Activated CD4-positive, alpha-beta T cell treated with anti-CD3 and anti-CD28 coated beads, Interleukin-2, Interleukin-6, amounts not matched to agents 100 ng/mL and 50 ng/mL, durations not matched to agents 16 hours and 8 hours (primary cell): Measurements from ENCODE around the gene CABLES2.
"Not testable (repeated sequence)": the region's sequence is repeated elsewhere in the genome, so short reads cannot be mapped to it uniquely, and the experiment has no call there.

Source experiments
- DNase-seq: peaks from one replicate; pipeline ENCODE4 v3.0.0-alpha.2; 2020

CABLES2 gene

DNA sequence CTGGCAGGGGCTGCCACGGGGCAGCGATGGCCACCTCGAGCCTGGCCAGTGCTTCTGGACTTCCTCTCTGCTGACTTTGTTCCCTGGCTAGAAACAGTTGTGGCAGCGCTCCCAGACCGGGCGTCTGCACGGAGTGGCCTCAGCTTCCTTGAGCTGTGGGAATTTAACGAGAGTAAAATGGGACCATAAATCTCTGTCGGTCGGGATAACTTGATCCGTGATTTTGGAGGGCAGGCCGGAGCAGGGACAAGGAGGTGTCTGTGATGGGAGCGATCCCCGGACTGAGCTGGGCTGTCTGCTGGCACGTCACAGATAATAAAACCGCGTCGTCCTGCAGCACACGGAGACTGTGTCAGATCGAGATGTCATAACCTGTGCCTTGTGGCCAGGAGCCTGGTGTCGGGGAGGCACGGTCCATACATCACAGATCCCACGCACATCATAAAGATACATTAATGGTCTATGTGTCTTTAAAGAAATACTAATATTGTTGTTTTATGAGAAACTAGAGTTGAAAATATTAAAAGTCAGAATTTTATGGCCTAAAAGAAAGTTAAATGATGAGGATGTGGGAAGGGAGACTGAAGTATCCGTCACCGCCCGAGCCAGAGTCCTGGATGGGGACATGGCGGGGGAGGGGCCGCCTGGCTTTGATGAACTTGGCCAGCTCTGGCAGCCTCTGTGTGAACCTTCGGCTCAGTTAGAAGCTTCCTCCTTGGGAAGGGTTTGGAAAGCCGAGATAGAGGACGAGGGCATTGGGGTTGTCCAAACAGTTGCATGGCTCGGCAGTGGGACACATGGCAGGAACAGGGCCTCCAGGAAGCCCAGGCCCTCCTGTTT is 26.8 kb upstream of the CABLES2 start:
- no peak for DNase-seq

DNA sequence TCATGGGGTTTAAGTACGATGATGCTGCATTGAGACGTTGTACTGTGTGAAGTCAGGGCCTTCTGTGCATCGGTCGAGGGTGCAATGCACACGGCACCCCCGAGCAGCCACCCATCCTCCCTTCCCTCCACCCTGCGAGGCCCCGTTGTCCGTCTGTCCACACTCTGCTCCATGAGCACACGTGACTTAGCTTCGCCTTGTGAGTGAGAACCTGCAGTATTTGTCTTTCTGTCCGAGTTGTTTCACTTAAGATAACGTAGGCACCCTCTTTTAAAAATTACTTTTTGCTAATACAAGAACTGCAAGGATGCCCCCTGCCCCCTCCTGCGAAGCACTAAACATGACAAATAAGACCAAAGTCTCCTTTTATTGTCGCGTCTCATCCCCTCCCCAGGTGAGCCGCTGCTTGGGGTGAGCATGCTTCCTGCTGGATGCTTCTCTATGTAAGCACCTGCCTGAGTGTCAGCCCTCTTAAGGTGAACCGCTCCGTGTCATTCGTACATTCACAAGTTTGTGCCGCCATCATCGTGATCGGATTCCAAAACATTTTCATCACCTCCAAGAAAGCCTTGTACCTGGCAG is 23.9 kb upstream of the CABLES2 start:
- no peak for DNase-seq

DNA sequence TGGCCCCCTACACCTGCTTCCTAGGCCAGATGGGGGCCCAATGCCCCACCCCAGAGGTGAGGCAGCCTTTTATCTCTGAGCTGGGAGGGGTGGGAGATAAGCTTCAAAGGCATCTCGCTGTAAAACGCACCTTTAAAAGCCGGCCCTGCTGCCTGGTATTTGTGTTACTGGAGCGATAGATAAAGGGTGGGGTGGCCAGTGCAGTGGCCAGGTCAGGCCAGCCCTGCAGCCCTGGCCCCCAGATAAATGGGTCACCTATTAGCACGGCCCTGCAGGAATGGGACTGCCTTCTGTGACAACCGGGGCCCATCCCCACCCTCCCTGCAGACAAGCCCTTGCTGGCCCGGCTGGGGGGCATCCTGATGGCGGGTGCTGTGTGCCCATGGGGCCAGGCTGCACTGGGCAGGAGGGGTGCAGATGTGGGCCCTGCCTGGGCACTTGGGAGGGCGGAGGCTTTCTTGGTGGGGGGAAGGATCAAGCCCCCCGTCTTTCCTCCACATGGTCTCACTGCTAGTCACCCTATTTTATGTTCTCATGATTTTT is 23.3 kb upstream of the CABLES2 start:
- no peak for DNase-seq

DNA sequence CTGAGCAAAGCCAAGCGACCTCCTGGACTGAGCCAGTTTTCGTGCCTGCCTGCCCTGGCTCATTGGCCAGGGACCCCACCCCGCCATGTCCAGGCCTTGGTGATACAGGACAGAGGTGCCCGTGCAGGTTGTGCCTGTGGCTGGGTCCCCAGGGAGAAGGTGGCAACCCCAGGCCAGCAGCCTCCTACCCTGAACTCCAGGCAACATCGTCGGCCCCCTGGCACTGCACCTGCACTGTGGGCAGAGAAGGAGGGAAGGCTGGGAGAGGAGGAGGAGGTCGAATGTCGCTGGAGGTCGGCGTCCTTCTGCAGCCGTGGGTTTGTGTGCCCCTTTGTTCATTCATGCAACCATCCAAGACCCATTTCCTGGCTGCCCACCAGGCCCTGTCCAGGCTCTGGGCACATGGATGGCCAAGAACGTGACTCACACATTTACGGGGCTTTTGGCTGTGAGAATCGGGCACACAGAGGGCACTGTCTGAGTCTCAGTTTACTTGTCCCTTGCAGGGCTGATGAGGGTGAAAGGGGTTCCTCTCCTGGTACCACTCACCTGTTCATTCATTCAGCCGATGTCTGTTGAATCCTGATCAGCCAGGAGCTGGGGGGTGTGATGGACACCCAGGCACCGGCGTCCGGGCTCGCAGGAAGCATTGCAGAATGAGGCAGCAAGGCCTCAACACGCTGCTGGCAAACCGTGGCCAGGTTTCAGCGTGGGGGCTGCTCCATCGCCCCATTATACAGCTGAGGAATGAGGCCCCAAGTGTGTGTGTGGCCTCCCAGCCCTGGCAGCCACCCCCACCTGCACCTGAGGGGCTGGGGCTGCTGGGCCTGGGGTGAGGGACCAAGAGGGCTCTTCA is 22.6 kb upstream of the CABLES2 start:
- no peak for DNase-seq

DNA sequence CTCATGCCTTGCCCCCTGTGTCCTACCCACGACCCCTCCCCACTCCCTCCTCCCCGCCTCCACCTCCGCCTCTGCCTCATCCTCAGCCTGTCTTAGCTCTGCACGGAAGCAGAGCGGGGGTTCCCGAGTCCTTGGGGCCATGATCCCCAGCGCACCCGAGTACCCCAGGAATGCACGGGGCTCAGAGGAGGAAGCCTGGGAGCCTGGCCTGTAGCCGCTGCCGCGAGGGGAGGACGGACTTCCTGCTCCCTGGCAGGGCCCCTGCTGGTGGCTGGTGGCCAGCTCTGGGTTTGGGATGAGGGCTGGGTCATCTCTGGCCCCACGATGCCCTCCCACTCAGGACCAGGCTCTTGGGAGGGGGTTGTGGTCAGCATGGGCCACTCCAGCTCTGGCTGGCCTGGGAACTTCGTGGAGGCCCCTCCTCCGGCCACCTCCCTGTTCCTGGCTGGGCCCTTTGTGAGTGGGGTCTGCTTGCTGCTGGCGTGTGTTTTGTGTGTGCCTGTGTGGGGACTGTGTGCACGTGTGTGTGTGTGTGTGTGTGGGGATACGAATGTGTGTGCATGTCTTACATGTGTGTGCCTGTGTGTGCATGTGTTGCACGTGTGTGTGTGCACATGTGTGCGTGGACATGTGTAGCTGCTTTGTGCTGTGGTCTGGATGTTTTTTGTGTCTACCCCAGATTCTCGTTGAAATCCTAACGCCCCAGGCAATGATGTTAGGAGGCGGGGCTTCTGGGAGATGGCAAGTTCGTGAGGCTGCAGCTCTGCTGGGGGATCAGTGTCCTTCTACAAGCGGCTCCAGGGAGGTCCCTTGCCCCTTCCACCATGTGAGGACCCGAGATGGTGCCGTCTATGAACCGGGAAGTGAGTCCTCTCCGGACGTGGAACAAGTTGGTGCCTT is 21.6 kb upstream of the CABLES2 start:
- no peak for DNase-seq

DNA sequence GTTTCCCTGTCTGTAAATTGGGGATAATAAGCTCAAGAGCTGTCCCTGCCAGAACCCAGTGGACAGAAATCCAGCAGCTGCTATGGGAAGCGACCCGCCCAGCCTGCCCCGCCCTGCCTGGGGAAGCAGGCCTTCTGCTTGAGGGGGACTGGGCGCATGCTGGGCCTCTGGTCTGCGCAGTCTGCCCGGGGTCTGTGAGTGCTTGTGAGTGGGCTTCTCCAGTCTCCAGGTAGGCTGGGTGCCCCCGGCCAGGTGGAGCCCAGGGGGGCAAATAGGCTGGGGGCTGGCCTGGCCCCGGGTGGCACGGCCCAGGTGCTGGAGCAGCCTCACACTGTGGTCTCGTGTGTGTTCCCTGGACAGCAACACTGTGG is 20.9 kb upstream of the CABLES2 start:
- DNase-seq: no peak

DNA sequence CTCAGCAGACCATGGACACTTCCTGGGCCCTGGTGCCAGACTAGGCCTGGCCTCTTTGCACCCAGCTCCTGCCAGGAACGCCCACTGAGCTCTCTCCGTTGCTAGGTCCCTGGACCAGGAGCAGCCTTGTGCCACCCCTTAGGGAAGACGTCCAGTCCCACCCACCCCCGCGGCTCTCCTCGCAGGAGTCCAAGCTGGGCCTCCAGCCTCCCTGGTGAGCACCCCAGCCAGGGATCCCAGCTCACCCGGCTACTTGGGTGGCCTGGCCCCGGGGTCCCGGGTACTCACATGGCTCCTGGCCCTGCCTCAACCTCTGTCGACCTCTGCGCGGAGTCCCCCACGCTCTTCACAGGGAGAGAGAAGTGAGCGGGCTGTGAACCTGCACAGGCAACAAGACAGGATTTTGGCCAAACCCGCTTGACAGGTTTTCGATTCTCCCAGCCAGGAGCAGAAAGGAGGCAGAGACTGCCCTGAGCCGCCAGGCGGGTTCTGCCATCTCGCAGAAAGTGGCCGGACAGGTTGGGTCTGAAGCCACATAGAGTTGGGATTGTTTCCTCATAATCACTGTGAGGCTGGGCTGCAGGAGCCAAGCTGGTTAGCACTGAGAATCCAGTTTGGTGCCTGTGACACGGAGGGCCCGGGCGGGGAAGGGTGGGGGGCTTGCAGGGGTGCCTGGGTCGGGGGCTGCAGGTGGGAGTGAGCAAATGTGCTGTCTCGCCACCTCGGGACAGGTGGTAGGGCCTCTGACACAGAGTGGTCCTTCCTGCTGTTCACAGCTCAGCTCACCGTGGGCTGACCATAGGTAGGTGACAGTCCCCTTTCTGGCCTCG is 20.3 kb upstream of the CABLES2 start, which contains the start of gene RBBP8NL:
Gene RBBP8NL (minus strand): TSS at position 368 of the 830 bp plus-strand sequence. CDS start 7,892 bp downstream, outside the sequence.
- DNase-seq: no peak

DNA sequence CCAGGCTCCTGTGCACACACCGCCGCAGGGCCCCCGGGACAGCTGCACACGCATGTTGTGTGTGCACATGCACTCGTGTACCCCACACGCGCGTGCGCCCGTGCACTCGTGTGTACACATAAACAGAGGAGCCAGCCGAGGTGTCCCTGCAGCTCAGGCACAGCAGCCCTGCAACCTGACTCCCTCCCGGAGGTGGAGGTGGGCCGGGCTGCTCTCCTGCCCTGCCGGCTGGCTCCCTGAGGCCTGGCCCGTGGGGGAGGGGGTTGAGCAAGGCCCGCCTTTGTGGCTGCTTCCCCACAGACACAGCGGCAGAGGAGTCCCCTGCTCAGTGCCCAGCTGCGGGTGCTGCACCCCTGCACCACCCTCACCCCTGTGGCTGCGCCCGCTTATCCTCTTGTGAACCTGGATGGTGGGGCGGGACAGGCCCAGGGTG is 19.6 kb upstream of the CABLES2 start:
- DNase-seq: no peak

DNA sequence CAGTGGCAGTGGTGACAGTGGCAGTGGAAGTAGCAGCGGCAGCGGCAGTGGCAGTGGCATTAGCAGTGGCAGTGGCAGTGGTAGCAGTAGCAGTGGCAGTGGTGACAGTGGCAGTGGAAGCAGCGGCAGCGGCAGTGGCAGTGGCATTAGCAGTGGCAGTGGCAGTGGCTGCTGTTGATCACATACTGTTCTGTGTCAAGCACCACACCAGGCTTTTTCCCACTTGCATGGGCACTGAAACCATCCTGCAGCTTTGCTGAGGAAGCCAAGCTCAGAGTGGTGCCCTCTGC is 18.9 kb upstream of the CABLES2 start:
- not testable (repeated sequence) for DNase-seq

DNA sequence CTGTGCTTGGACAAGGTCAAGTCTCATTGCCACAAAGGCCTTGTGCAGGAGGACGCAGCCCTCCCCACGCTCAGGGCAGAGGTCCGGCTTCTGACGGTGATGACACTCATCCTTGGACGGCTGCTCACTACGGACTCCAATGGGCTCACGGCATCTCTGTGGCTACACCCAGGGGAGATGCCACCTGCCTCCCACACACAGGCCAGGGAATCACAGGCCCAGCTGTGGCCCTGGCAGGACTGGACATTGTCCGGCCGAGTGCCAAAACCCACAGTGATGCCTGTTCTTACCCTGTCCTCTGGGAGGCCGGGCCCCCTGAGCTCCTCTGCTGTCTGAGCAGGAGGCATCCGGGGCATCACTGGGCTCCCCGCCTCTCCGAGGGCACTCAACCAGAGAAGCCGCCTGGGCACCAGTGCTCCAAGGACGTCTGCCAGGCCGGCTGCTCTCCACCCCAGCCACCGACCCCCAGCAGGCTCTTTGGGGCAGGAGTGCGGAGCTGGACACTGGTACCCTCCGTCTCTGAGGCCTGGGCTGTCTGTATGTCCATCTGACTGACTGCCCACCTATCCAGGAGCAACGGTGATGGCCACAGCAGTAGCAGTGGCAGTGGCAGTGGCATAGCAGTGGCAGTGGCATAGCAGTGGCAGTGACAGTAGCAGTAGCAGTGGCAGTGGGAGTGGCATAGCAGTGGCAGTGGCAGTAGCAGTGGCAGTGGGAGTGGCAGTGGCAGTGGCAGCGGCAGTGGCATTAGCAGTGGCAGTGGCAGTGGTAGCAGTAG is 18.4 kb upstream of the CABLES2 start:
- no peak for DNase-seq

DNA sequence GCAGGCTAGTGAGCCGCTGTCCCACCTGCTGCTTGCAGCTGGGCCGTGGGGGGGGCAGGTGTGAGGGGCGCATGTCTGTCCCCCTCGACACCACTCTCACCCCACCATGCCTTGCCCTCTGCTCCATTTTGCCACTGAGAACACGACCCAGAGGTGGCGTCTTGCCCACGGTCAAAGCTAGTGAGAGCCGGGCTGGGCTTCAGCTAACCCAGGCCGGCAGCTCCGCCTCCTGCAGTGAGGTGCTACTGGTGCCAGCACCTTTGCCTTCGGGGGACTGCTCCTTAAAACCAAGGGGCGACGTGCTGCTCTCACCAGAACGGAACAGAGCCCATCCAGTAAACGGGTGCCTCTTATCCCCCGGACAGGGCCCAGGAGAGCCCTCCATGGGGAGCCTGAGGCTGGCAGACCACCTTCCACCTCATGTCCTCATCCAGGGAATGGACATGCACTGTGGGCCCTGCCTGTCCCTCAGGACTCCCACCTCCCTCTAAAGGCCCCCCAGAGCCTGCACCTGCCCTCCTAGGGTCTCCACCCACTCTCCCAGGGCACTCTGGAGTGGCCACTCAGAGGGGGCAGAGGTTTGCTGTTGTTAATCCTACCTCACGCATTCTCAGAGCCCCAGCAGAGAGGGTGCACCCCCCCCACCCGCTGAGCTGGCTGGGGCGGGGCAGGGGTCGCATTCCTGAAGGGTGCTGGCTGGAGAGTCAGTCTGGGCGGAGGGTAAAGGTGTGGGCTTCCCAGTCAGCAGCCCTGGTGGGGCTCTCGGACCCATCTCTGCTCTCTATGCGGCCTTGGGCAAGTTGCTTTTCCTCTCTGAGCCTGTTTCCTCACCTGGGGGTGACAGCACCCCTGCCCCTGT is 17.4 kb upstream of the CABLES2 start:
- DNase-seq: no peak

DNA sequence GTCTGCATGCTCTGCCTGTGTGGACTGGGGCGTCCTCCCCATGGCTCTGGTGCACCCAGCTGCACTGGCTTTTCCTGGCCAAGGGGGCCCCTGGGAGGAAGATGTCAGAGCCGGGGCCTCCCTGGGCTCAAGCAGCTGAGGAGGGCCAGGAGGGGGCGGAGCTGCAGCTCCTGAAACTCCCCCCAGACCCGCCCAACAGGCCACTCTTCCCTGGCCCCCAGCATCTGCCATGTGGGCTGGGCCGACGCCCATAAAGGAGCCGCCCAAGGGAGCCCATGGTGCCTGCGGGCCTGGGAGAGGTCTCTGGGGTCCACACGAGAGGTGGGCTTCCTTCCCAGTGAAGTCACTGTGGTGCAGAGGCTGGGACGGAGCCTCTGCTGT is 16.2 kb upstream of the CABLES2 start:
- no peak for DNase-seq

DNA sequence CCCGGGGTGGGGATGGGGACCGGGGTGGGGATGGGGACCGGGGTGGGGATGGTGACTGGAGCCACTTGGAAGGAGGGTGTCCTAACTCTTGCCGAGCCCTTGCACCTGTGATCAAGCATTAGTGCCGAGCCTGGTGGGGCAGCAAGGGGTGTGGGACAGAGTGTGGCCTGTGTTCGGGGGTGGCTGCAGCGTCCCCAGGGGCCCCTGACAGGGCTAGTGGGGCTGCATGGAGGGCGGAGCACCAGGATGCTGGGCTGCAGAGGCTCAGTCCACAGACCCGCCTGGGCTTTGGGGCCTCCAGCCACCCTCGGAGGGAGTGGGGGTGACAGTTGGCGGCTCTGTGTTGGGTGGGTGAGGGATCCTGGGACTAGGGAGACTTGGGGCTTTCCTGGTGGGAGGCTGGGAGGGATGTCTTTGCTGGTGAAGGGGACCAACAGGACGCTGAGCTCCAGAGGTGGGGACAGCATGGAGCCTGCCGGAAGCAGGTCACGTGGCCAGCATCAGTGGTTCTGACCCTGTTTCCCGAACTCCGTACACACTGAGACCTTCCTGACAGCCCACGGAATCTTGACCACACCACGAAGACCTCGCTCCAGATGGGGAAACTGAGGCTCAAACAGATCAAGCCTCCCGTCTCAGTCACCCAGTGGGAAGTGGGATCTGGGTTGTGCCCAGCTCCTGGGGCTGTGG is 15.7 kb upstream of the CABLES2 start:
- no peak for DNase-seq

DNA sequence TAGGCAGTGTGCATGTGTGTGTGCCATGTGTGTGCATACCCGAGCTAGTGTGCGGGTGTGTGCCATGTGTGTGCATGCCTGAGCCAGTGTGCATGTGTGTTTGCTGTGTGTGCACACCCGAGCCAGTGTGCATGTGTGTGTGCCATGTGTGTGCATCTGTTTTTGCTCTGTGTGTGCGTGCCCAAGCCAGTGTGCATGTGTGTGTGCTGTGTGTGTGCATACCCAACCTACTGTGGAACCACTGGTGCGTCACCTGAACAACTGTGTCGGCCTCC is 14.6 kb upstream of the CABLES2 start:
- no peak for DNase-seq

DNA sequence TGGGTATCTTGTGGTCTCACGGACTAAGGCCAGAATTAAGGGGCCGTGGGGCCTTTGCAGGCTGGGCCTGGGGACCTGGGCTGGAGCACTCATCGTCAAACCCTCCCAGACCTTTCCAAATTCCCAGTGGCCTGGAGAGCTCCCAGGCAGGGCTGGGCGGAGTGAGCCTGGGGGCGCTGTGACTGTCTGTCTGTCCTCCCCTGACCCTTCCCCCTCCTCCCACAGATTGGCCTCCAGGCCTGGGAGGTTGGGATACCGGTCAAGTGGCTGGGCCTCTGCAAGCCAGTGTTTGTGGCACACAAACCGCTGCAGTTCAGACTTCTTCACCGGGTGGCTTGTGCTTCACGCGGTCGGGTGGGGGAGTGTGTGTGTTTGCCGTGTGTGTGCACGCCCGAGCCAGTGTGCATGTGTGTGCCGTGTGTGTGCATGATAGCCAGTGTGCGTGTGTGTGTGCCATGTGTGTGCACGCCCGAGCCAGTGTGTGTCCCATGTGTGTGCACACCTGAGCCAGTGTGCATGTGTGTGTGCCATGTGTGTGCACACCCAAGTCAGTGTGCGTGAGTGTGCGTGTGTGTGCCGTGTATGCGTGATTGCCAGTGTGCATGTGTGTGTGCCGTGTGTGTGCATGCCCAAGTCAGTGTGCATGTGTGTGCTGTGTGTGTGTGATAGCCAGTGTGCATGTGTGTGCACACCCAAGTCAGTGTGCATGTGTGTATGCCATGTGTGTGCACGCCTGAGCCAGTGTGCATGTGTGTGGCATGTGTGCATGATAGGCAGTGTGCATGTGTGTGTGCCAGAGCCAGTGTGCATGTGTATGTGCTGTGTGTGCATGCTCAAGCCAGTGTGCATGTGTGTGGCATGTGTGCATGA is 14.0 kb upstream of the CABLES2 start:
- no peak for DNase-seq

DNA sequence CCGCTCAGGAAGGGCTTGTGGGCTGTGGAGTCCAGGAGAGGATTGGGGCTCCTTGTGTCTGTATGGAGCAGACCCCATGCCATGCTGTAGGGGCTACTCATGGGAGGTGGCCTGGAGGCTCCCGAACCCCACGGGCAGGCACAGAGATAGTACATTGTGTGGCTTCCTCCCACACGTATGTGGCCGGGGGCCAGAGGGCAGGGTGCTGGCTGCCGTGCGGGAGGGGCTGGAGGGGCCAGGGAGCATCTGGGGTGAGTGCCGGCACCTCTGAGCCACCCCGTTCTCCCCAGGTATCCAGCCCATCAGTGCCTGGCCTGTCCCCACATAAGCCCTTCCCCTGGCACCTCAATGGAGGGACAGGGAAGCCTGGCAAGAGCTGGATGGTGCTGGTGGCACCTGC is 12.7 kb upstream of the CABLES2 start:
- no peak for DNase-seq

DNA sequence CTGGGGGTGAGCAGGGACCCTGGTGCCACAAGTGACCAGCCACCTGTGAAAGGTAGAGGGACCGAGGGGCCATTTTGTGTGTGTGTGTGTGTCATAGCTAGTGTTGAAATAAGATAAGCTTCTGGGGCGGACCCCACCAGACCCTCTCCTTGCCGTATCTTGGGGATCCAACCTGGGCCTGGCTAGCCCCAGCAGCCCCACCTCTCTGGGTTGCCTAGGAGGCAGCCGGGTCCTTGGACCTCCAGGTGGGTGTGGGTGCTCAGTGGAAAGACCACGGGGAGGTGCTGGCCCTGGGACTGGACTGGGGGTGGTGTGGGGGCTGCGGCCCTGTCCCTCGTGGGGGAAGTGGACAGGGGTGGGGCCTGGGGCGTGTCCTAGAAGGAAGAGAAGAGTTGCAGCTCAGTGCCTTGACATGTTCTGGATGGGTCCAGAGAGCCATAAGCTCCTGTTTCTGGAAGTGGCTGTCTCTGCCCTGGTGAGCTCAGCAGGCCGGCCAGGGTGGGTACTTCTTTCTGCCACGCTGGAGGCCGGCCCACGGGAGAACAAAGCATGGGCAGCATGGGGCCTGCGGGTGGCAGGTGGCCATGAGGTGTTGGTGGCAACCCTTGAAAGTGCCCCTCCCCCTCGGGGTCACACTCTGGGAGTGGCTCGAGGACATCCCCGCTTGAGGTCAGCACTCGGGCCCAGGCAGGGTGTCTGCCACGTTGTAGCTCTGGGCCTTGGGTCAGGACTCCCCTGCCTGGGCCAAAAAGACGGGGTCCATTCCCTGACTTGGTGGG is 11.8 kb upstream of the CABLES2 start:
- DNase-seq: no peak
